HEK293T (cell line): ENCODE data around the gene SLC13A5.

Source experiments
- CTCF ChIA-PET: fragments of 350-600 bp; formaldehyde crosslinking; extraction: SDS; loops from one replicate; lab custom pipeline; 2021; ENCODE audit warnings: antibody characterized with exemption, inconsistent platforms; lab: Yijun Ruan, JAX
- POLR2A ChIA-PET: fragments of 350-600 bp; formaldehyde crosslinking; extraction: SDS; loops from one replicate; lab custom pipeline; 2020; ENCODE audit warnings: antibody characterized with exemption, inconsistent platforms; lab: Yijun Ruan, JAX
- DNase-seq: peaks from one replicate; pipeline ENCODE4 v3.0.0; 2012; ENCODE audit warnings: mixed read lengths; ENCODE audit errors: extremely low spot score
- ARNT ChIP-seq: fragments of 450-650 bp; IDR thresholded peaks from 2 replicates; pipeline ENCODE4 v1.6.1; 2017; ENCODE audit warnings: mild to moderate bottlenecking
- BHLHE40 ChIP-seq: fragments of 450-650 bp; IDR thresholded peaks from 2 replicates; pipeline ENCODE4 v1.6.1; 2016; ENCODE audit warnings: mild to moderate bottlenecking, moderate library complexity, borderline replicate concordance
- CTBP1 ChIP-seq: fragments of 450-650 bp; IDR thresholded peaks from 2 replicates; pipeline ENCODE4 v1.6.1; 2016; ENCODE audit warnings: borderline replicate concordance
- ELF4 ChIP-seq: fragments of 450-650 bp; IDR thresholded peaks from 2 replicates; pipeline ENCODE4 v1.6.1; 2017; ENCODE audit warnings: antibody characterized with exemption
- FOXA1 ChIP-seq: fragments of 450-650 bp; IDR thresholded peaks from 2 replicates; pipeline ENCODE4 v1.6.1; 2016; ENCODE audit warnings: mild to moderate bottlenecking
- FOXK2 ChIP-seq: fragments of 450-650 bp; IDR thresholded peaks from 2 replicates; pipeline ENCODE4 v1.6.1; 2016; ENCODE audit warnings: mild to moderate bottlenecking
- FOXM1 ChIP-seq: fragments of 450-650 bp; IDR thresholded peaks from 2 replicates; pipeline ENCODE4 v1.6.1; 2017; ENCODE audit warnings: mild to moderate bottlenecking, borderline replicate concordance
- HDGF ChIP-seq: fragments of 450-650 bp; IDR thresholded peaks from 2 replicates; pipeline ENCODE4 v1.6.1; 2017; ENCODE audit warnings: antibody characterized with exemption, borderline replicate concordance
- L3MBTL2 ChIP-seq: fragments of 450-650 bp; conservative IDR thresholded peaks from 2 replicates; pipeline ENCODE4 v1.6.1; 2016; ENCODE audit warnings: mild to moderate bottlenecking
- LEF1 ChIP-seq: fragments of 450-650 bp; IDR thresholded peaks from 2 replicates; pipeline ENCODE4 v1.6.1; 2017; ENCODE audit warnings: mild to moderate bottlenecking, borderline replicate concordance
- NFRKB ChIP-seq: fragments of 450-650 bp; IDR thresholded peaks from 2 replicates; pipeline ENCODE4 v1.6.1; 2016; ENCODE audit warnings: mild to moderate bottlenecking, moderate library complexity
- SP1 ChIP-seq: fragments of 450-650 bp; IDR thresholded peaks from 2 replicates; pipeline ENCODE4 v1.6.1; 2017
- SUZ12 ChIP-seq: fragments of 450-650 bp; IDR thresholded peaks from 2 replicates; pipeline ENCODE4 v1.6.1; 2016; ENCODE audit warnings: mild to moderate bottlenecking
- TARDBP ChIP-seq: fragments of 450-650 bp; IDR thresholded peaks from 2 replicates; pipeline ENCODE4 v1.6.1; 2016
- ZNF384 ChIP-seq: fragments of 450-650 bp; IDR thresholded peaks from 2 replicates; pipeline ENCODE4 v1.6.1; 2016
- TF ChIP-seq, protein P1 (sequence below): fragments of 450-650 bp; IDR thresholded peaks from 2 replicates; pipeline ENCODE4 v1.6.1; 2016

The SLC13A5 gene

DNA sequence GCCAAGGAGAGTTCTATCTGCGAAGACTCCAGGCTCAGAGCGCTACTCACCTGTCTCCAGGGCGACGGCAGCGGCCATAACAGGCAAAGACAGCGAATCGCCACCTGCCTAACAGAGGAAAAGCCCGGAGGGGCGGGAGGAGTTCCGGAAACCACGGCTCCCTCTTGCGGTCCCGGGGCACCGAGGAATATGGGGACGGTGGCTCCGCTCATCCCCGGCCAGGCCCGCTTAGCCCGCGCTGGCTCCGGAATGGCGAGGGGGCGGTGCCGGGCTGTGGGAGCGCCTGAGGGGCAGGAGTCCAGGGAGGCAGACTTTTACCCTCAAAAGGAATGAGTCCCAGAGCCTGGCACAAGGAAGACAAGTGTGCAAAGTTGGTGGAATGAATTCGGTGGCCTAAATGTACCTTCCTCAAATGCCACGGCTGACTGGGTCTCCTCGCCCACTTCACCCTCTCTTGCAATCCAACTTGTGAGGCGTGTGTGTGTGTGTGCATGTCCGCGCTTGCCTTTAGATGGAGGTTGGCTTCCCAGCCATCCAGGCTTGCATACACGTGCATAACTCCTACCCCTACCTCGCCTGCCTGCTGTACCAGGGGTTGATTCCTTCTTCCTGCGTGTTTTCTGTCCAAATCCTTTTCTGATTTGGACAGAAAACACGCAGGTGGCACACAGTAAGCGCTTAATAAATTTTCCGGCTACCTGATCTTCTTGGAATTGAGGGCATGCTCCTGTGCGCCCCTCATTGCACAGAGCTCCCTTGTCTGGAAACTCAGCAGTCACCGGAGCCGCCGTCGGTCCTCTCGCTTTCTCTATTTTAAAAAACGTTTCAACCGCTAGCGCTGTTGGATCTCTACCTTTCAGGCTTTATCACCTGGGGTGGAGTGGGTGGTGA, 58.1 kb downstream of the SLC13A5 start:
- TF ChIP-seq HDGF: no peak
- TF ChIP-seq ARNT: no peak
- TF ChIP-seq BHLHE40: no peak
- POLR2A ChIA-PET: interaction anchor here (2.1 kb wide), 1 partner anchor 14 kb away, joined by 8 read pairs; the partner anchor contains the start of genes KIAA0753 and TXNDC17
- no peak for DNase-seq
- CTCF ChIA-PET: no interaction called here

DNA sequence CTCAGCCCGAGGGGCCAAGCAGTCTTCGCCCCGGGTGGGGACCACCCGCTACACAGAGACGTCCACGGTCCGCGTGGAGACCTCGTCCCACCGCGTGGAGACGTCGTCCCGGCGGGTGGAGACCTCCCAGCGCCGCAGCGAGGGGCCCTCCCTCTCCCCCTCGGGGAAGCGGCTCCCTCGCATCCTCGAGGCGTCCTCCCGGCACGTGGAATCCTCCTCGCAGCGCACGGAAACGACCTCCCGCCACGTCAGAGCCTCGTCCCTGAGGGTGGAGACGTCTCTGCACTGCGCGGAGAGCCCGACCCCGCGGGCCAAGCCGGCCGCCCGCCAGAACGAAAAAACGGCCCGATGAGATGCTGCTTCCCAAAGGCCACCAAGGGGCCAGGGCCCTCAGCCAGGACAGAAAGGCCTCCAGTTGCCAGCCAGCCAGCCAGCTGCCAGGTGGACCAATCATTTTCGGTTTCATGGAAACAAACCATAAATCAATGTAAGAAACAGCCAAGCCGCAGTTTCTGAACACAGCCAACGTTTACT, 61.2 kb downstream of the SLC13A5 start:
- POLR2A ChIA-PET: interaction anchor here (1.0 to 2.4 kb wide), 3 partner anchors 10 to 384 kb away, joined by 4 to 12 read pairs (median 9); partner anchors contain the start of gene SLC16A13

DNA sequence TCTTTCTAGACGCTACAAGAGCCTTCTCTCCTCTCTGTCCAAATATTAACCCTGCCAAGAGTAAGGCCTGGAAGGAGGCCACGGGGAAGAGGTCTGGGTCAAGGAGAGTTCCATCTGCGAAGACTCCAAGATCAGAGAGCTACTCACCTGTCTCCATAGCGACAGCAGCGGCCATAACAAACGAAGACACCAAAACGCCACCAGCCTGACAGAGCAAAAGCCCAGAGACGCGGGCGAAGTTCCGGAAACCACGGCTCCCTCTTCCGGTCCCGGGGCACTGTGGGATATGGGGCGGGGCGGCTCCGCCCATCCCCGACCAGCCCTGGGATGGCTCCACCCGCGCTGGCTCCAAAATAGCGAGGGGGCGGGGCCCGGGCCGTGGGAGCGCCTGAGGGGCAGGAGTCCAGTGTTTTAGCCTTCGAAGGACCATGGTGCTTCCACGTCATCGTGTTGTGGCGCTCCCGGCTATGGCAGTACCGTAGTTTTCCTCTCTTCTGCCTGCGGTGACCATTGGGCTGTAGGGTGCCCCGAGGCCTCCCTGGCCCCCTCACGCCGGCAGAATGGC, 61.7 kb downstream of the SLC13A5 start, which contains the start of the genes C17orf100 and MED31:
Gene C17orf100, plus strand, starts transcription at position 409 of the 565 bp plus-strand sequence. Its CDS starts 152 bp downstream, at position 561.
Gene MED31, minus strand, starts transcription at position 252 of the 565 bp plus-strand sequence. Its CDS starts 77 bp downstream, at position 175.
- CTCF ChIA-PET: no interaction called here
- TF ChIP-seq FOXM1: no peak
- no peak for TF ChIP-seq TARDBP
- TF ChIP-seq ELF4: peak; percentile 47; the same call in 1 of the 2 replicates
- no peak for TF ChIP-seq SUZ12
- TF ChIP-seq L3MBTL2: no peak
- TF ChIP-seq CTBP1: no peak
- POLR2A ChIA-PET: interaction anchor here (1.0 to 2.4 kb wide), 4 partner anchors 10 to 384 kb away, joined by 4 to 12 read pairs (median 8); partner anchors contain the start of gene SLC16A13
- peak; percentile 95 for DNase-seq

More for the DNA sequence above, 61.2 kb downstream of the SLC13A5 start:
- TF ChIP-seq L3MBTL2: peak; percentile 99
- no peak for TF ChIP-seq SUZ12
- no peak for TF ChIP-seq ZNF384
- no peak for TF ChIP-seq CTBP1
- no peak for TF ChIP-seq ARNT
- no peak for TF ChIP-seq NFRKB
- TF ChIP-seq, protein P1, sequence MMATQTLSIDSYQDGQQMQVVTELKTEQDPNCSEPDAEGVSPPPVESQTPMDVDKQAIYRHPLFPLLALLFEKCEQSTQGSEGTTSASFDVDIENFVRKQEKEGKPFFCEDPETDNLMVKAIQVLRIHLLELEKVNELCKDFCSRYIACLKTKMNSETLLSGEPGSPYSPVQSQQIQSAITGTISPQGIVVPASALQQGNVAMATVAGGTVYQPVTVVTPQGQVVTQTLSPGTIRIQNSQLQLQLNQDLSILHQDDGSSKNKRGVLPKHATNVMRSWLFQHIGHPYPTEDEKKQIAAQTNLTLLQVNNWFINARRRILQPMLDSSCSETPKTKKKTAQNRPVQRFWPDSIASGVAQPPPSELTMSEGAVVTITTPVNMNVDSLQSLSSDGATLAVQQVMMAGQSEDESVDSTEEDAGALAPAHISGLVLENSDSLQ: peak; percentile 82
- TF ChIP-seq LEF1: no peak
- no peak for TF ChIP-seq BHLHE40
- TF ChIP-seq SP1: no peak
- TF ChIP-seq FOXA1: no peak
- TF ChIP-seq FOXK2: no peak
- peak; percentile 49 for DNase-seq
- CTCF ChIA-PET: no interaction called here

DNA sequence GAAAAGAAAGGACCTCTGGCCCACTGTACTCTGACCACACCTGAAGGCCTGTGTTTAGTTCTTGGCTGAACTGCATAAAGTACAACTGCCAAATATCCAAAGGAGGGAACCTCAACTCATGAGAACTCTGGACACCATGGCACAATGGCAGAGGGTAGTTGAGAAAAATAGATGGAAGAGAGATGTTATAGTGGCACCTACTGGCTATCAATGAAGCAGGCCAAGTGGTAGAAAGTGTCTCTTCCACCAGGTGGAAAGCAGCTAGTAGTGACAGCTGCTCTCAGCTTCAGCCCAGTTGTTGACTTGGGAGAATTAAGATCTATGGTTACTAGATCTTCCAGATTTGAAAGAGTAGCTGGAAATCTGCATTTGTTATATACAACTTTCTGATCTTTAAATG, 65.0 kb downstream of the SLC13A5 start:
- ChIA-PET POLR2A (no interaction called here), CTCF (interaction anchor here (1.1 kb wide), 1 partner anchor 9 kb away, joined by 3 read pairs; no protein-coding TSS in a partner anchor)
- no peak for DNase-seq
- no peak for TF ChIP-seq TARDBP
- no peak for TF ChIP-seq FOXA1
- TF ChIP-seq FOXK2: no peak
- TF ChIP-seq HDGF: no peak
- TF ChIP-seq, protein P1: no peak
- TF ChIP-seq BHLHE40: no peak
- no peak for TF ChIP-seq FOXM1
- TF ChIP-seq ELF4: no peak
- TF ChIP-seq NFRKB: no peak

DNA sequence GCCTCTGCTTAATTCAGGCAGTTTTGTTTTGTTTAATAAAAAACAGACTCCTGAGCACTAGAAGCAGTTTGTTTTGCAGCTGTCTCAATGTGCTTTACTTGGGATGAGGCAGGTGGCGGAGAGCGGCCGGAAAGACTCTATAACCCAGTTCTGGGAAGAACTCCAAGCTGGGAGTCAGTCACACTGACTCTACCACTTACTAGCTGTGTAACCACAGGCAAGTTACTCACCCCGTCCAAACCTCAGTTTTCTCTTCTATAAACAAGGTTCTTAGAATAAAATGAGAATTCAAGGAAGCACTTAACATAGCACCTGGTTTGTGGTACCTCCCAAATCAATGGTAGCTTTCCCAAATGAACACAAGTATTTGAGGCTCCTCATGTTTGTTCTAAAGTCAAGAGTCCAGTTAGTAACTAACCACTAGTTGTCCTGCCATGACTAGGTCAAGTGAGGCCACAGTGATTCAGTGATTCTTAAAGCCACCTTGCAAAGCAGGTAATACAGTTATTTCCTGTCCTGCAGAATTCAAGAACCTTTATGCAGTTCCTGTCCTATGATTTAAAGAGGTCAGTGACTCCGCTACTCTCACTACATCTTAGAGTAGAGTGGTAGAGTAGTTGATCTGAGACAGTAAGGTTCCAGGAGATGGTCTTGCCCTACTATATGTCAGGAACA, 69.6 kb downstream of the SLC13A5 start:
- DNase-seq: no peak
- POLR2A ChIA-PET: no interaction called here
- CTCF ChIA-PET: no interaction called here
- TF ChIP-seq CTBP1: no peak
- TF ChIP-seq LEF1: no peak
- no peak for TF ChIP-seq HDGF
- no peak for TF ChIP-seq L3MBTL2
- no peak for TF ChIP-seq FOXA1
- no peak for TF ChIP-seq ZNF384
- no peak for TF ChIP-seq FOXK2
- TF ChIP-seq NFRKB: no peak
- TF ChIP-seq FOXM1: no peak
- no peak for TF ChIP-seq SP1
- TF ChIP-seq SUZ12: no peak
- no peak for TF ChIP-seq ELF4
- TF ChIP-seq ARNT: no peak

DNA sequence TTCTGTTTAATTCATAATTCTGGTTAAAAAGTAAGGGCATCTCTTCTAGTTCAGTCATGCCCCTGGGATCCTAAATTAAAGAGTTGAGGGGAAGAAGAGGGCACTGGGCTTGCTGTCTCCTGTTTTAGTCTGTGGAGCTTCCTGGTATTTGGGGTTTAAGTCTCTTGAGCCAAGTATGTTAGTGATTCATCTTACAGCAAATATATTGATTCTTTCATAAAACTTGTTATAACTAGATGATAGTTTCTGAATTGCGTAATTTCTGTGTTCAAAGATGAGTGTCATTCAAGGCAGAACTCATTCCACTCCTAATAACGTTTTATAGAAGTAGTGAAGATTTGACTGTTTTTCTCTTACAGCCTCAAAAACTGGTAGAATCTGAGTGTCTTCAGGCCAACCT, 70.6 kb downstream of the SLC13A5 start:
- TF ChIP-seq FOXA1 (no peak), BHLHE40 (no peak), L3MBTL2 (no peak), FOXM1 (no peak), FOXK2 (no peak)
- TF ChIP-seq, protein P1: no peak
- ChIA-PET POLR2A (interaction anchor here (1.9 kb wide), 1 partner anchor 8 kb away, joined by 12 read pairs; the partner anchor contains the start of genes C17orf100 and MED31), CTCF (no interaction called here)
- no peak for DNase-seq
